Transverse colon (tissue), 4 donors: ENCODE measurements around the gene C1orf21.

Source experiments
- POLR2A ChIP-seq: fragments of 450-650 bp; IDR thresholded peaks from one replicate; pipeline ENCODE4 v1.6.1; 2016; ENCODE audit warnings: antibody characterized with exemption, mild to moderate bottlenecking, moderate library complexity
- POLR2AphosphoS5 ChIP-seq, 3 donors: sonication (generic); formaldehyde crosslinking; IDR thresholded peaks; one replicate each; pipeline ENCODE4 v1.6.1; 2016; ENCODE audit warnings: antibody characterized with exemption in 3 of 3
- TF ChIP-seq, protein P1 (sequence below), 5 experiments: fragments of 200-600 bp in 3 of 5; fragments of 450-650 bp in 2 of 5; sonication (generic) in 3 of 5; IDR thresholded peaks; 1 replicate in 2 of 5; 2 replicates in 3 of 5; pipeline ENCODE4 v1.5.1; 2016 to 2017; ENCODE audit warnings: antibody characterized with exemption in 5 of 5, inconsistent platforms in 3 of 5, mild to moderate bottlenecking in 2 of 5, moderate library complexity in 1 of 5

DNA sequence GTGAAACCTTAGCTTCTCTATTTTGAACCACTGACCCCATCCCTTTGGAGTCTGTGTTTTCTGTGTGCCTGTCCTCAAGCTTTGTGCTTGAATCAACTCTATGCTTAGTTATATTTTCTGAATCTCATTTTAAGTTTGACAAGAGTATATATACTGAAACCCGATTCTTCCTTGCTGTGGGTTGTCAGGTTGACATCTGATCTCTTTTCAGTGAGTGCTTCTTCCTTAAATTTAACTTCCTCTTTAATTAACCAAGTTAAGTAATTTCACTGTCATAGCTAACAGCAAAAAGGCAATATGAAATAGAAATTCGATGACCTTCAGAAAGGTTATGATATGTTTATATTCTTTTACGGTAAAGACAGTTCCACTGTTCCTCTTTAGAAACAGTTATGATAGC is 69.4 kb downstream of the C1orf21 start:
- TF ChIP-seq, protein P1, sequence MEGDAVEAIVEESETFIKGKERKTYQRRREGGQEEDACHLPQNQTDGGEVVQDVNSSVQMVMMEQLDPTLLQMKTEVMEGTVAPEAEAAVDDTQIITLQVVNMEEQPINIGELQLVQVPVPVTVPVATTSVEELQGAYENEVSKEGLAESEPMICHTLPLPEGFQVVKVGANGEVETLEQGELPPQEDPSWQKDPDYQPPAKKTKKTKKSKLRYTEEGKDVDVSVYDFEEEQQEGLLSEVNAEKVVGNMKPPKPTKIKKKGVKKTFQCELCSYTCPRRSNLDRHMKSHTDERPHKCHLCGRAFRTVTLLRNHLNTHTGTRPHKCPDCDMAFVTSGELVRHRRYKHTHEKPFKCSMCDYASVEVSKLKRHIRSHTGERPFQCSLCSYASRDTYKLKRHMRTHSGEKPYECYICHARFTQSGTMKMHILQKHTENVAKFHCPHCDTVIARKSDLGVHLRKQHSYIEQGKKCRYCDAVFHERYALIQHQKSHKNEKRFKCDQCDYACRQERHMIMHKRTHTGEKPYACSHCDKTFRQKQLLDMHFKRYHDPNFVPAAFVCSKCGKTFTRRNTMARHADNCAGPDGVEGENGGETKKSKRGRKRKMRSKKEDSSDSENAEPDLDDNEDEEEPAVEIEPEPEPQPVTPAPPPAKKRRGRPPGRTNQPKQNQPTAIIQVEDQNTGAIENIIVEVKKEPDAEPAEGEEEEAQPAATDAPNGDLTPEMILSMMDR (IDR thresholded peaks at IDR 0.05): no peak
- TF ChIP-seq POLR2AphosphoS5 (IDR thresholded peaks at IDR 0.05): no peak
- TF ChIP-seq POLR2A: no peak
